CD4-positive, alpha-beta T cell treated with Interleukin-6 at 100 ng/mL for 8 hours (primary cell): ENCODE data around the gene ZNF423.

Experiments used
- DNase-seq: peaks from one replicate; pipeline ENCODE4 v3.0.0-alpha.2; 2020; ENCODE audit warnings: mixed read lengths, low spot score

Gene ZNF423

DNA sequence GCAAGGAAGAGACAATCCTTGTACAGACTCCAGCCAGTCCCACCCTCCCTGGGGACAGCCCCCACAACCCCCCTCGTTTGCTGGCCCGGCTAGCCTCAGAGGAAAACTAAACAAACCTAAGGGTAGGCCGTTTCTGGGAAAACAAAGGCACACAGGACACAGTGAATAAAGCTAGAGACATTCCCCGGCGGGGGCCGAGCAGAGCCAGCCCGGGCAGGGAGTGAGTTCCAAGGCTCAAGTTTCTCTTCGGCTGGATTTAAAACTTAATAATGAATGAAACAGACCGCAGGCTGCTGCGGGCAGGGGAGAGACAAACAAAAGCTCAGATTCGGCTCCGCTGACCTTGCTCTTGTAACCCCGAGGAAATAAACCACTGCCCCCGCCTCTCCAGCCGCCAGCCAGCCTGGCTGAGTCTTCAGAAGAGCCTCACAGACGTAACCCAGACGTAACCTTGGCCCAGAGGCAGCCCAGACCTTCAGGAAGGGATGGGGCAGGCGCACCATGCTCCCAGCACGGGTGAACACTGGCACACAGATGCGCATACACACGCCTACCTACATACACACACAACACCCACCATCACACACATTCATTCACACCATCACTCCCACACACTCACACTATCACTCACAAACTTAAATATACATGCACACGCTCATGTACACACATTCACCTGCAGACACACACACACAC, 216.0 kb downstream of the ZNF423 start:
- DNase-seq, result no peak

DNA sequence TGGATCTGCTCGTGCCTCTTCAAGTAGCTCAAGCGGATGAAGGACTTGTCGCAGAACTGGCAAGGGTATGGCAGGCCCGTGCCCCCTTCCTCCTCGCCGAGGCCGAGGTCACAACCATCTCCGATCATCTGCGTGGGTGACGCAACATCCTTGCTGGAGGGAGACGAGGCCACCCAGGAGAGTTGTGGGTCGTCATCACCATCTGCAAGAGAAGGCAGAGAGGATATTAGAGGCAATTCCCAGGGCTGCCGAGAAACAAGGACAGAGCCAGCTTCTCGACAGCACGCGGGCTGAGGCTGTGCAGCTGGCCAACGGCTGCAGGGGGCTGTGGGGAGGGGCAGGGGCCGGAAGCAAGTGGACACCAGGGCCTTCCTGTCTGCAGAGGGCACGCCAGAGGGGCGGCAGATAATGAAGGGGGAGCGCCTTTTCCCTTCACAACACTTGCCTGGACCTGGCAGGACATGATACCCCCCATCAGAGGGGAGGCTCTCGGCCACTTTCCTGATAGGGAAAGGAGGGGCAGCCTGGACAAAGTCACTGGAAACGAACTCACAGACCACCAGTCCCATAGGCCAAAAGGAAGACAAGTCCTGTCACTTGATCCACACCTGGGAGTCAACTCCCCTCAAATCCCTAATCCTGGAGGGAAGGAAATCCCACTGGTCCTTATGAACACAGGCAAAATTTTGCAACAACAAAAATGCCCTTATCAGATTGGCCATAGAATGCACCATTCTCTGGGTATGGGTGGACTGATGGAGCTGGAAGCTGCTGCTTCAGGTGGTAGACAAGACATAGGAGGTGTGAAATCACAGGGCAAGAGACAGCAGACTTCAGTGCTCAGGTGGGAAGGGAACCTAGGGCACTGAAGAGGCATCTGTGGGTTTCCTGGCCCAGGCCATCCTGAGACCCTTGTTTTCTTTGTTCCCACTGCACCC, 217.0 kb downstream of the ZNF423 start:
- no peak for DNase-seq

DNA sequence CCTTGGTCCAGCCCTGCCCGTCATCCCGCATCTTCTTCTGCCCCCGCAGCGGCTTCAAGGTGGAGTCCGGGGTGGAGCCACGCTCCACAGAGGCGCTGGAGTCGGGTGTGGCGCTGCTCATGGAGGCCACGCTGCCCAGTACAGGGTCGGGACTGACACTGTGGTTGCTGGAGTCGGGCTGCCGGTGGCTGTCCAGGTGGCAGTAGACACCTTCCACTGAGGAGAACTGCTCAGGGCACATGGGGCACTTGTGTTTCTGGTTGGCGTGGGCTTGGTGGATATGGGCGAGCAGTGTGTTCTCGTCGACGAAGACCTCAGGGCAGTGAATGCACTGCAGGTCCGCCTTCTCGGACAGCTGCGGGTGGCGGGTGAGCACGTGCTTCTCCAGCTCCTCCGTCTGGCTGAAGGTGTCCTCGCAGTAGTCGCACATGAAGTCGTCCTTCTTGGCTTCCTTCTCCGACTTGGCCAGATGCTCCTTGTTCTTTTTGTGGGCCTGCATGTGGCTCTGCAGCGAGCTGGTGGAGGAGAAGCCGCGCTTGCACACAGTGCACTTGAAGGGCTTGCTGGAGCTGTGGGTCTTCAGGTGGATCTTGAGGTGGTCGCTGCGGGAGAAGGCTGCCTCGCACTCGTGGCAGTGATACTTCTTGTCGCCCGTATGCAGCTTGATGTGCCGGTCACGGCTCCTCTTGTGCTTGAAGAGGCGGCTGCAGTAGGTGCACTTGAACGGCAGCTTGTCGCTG, 217.8 kb downstream of the ZNF423 start:
- DNase-seq, result no peak

DNA sequence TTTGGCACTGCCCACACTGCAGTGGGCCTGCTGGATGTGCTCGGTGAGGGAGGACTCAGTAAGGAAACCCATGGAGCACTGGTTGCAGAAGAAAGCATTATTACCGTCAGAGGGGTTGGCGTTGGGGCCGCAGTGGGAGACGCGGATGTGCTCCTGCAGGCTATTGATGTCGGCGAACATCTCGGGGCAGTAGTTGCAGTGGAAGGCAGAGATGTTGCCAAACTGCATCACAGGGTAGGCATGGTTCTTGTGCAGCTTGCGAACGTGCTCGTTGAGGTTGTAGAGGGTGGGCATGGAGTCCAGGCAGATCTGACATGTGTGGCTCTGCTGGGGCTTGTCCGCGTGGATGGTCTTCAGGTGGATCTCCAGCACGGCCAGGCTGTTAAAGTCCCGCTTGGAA, 218.4 kb downstream of the ZNF423 start:
- DNase-seq, result no peak

DNA sequence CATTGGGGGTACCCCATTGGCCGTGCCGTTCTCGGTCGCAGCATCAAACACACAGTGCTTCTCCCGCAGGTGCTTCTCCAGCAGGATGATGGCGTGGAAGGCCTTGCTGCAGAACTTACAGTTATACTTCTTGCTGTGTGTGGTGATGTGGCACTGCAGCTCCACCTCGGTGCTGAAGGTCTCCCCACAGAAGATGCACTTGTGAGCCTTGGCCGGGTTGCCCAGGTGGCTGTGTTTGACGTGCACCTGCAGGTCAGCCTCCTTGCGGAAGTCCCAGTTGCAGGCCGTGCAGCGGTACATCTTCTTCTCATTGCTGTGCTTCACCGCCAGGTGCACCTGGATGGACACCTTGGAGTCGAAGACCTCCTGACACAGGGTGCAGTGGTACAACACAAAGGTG, 219.3 kb downstream of the ZNF423 start:
- no peak for DNase-seq

DNA sequence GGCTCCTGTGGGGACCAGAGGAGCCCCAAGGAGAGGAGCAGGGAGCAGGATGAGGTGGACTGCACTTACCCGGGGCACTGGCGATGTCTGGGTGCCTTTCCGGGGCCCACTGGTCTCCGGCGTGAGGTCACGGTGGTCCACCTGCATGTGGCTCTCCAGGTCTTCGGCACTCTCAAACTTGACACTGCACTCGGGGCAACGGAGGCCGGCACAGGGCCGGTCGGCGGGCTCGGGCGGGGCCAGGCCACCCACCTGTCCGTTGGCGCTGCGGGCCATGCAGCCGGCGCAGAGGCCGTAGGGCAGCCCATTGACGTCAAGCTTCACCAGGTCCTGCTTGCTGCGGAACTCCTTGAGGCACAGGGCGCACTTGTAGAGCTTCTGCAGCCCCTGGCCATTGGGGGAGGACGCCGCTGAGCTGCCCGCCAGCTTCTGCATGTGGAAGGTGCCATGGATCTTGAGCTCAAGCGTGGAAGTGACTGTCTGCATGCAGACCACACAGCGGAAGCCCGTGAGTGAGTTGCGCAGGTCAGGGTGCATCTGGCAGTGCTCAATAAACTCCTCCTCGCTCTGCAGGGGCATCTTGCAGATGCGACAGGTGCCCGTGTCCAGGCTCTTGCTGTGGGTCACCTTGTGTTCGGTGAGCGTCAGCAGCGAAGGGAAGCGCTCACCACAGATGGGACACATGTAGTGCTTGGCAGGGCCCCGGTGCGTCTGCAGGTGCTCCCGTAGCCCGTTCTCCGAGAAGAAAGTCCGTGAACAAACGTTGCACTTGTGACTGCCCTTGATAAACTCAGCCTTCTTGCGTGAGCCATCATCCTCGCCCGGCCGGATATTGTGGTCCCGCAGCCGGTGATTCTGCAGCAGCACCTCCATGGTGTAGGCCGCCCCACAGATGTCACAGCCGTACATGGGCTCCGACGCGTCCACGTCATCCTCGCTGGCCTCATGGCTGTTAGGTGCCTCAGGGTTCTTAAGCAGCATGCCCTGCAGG, 220.0 kb downstream of the ZNF423 start:
- no peak for DNase-seq

DNA sequence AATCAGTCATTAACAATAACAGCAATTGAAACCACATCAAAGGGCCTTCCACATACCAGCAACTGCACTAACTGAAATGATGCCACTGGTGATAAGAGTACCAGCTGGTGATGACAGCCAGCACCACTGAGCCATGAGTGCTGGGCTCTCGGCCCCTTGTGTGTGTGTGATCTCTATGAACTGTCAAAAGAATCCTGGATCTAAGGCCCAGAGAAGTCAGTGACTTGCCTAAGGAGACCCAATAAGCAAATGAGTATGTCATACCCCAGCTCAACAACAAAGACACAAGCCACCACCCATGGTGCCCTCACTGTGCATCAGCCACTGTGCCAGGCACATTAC, 220.9 kb downstream of the ZNF423 start:
- DNase-seq, result no peak

DNA sequence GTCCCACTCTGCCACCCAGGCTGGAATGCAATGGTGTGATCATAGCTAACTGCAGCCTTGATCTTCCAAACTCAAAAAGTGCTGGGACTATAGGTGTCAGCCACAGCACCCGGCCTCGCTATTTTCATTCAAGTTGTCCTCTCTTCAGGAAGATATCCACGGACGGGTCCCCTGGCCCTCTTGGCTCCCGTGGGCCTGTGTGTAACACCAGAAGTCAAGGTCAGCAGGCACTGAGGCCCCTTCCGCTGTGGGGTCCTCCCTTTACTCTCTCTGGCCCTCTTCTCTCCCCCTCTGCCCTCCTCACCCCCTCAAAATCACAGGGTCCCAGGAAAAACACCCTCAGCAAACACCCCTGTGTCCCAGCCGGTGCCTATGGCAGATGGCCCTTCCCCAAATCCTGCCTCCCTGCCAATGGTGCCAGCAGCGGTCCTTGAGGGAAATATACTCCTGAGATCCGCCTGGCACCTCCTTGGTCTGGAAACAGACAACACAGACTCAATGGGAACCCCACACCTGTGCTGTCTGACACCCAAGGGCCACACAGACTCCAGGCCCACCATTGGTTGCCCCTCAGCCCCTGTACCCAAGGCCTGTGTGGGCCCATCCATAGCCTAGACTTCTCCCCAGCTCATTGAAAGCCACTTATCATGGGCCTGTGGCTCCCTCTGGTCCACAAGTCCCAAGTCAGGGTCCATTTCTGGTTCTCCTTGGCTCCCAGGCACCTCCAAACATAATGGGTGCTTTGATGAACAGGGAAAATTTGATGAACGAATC, 221.5 kb downstream of the ZNF423 start:
- DNase-seq, result no peak

DNA sequence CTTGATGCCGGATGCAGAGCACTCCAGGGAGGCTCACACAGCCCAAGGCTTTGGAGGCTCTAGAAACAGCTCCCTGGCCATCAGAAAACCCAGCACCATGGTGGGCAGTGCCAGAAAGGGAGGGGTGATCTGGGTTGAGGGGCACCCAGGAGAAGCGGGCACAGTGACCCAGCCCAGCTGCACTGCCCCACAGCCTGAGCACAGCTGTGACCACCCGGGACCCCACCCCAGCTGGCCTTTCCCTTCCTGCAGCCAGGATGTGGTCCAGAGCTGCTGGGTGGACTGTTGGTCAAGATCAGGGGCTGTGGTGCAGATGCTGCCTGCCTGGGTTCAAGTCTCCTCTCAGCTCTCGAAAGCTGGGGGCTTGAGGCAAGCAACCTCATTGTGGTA, 223.1 kb downstream of the ZNF423 start:
- DNase-seq, result no peak

DNA sequence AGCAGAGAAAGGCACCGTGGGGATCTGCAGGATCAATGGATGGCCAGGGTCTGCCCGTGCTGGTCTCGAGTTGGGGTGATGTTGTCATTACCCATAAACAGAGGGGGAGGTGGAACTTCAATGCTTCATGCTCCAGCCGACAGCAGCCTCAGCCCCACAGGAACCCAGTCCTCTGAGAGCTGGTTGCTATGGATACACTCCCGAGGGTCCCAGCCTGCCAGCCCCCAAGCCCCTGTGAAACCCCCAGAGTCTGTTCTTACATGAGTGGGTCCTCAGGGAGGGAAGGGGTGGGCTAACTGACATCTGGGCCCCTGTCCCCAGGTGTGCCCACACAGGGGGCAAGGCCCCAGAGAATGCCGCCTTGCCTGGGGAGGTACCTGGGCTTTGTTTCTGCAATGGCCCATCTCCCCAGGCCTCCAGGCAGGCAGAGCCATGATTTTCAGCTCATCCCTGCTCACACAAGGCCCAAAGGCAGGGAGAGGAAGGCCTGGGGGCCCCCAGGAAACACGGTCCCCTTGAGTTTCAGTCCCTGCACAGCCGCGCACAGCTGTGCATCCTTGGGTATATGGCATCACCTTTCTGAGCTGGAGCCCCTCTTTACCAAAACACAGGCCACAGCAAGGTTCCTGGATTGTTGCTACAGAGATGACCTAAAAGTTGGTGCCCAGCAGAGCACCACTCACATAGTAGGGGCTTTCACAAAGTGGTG, 223.7 kb downstream of the ZNF423 start:
- DNase-seq, result no peak

DNA sequence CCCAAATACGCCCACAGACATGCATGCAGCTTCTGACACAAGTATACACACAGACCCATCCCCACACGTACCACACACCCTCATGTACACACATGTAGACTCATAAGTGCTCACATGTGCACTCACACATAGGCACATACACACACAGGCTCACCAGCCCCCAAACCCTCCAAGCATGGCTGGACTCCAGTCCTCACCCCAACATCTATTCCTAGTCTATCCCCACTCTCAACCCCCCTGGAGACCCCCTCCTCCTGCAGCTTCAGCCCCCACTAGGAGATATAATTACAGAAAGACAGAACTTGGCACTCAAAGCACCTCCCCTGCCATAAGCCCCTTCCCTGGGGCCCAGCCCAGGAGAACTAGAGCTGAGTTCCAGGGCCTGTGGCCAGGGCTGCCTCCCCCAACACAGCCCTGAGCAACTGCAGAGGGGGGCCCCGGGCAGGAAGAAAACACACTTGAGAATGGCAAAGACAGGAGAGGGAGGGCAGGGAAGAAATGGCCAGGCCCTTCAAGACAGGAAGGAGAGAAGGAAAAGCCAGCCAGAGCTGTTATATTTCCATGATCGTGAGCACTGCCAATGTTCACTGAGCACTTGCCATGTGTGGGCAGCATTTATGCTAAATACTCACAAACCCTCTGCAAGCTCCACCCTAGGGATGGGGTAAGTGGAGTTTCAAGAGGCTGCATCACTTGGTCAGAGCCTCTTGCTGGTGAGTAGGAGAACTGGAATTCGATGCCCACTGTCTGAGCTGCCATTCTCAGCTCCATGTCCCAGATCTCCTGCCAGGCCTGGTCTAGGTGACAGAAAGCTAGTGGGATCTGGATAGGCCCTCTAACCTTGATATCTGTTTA, 224.5 kb downstream of the ZNF423 start:
- no peak for DNase-seq

DNA sequence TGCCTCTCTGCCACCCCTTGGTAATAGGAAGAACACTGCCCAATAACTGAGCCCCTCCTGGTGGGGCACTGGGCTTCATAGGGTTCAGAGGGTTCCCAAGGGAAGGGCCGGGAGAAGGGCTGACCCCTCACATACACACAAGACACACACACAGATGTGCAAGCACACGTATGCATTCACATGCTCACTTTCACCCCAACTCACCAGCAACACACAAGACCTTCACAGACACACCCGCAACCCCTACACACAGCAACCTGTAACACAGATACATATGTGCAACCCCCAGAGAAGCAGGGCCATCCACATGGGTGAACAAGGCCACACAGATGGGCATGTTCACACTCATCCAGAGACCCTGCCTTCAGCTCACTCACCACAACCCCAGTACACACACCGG, 225.1 kb downstream of the ZNF423 start:
- DNase-seq, result no peak

DNA sequence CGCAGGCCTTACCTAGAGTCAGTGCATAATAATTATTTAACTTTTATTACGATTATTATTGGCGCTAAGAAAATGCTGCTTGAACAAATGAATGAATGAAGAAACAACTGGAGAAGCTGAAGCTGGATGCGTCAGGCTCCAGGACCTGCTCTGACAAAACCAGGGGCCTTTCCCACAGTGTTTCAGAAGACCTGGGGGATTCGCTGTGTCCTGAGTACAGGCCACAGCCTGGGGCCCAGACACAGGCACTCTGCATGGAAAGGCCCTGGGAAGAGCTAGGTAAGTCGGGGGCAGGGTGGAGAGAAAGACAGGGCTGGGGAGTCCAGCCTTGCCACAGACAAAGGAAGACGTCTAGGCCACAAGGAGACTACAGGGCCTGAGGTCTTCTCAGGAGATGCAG, 226.1 kb downstream of the ZNF423 start:
- no peak for DNase-seq

DNA sequence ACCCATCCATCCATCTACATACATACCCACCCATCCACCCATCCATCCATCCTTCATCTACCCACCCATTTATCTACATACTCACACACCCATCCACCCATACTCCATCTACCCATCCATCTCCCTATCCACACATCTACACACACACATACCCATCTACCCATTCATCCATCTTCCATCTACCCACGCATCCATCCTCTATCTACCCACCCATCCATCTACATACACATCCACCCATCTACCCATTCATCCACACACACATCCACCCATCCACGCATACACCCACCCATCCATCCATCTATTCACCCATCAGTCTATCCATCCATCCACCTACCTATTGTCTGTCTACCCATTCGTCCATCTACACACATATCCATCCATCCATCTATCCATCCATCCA, 227.8 kb downstream of the ZNF423 start:
- DNase-seq, result no peak

DNA sequence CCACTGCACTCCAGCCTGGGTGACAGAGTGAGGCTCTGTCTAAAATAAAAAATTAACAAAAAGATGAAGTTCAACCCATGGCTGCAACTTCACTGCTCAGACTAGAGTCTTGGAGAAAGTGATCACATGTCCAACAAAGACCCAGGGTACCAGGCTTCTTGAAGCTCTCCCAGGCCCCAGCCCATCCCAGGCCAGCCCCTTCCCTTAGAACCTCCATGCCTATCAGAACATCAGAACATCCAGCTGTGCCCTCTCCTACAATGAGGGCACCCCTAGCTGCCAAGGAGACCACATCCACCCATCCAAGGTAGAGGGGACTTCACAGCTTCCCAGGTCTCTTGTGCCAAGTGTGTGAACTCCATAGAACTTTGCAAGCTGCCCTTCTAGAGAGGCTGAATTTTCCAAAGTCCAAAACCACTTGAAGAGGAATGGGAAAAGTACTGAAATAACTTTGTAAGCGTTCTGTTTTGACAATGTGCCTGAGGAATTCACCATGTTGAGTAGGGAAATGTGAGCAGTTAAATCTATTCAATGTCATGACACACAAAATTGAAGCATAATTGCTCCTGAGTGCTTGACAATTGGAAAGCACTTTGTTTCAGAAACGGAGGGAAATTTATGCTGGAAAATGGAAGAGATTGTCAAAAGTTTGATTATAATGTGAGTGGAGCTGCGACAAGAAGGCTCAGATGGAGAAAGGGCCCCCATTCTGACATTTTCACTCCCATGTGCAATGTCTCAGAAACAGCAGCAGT, 230.4 kb downstream of the ZNF423 start:
- DNase-seq, result no peak

DNA sequence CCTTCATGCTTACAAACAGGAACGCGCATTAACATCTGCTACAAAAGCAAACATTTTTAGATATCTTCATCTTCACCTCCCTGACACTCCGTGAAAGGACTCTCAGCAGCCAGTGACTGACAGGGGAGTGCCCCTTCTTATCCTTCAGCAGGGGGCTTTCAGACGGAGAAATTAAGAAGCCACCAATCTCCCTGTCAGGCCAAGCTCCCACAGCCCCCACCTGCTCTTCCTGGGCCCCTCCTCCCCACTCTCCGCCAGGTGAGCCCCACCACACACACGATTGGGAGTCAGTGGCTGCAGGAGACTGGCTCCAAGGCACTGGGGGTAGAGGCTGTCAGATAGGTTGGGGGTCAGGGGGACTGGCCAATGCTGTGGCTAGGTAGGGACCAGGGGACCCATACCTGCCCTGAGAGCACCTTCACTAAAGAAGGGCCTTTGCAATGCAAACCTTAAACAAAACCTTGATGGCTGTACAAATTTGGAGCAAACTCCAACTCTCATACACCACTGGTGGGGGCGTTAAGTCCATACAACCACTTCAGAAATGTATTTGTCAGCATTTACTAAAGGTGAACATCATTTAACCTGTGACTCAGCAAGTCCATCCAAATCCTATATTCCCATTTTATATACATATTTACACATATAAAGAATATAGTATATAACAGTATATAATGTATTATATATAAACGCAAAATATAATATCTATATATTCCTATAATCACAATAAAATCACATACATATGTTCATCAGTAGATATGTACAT, 232.2 kb downstream of the ZNF423 start:
- no peak for DNase-seq
